ENCODE measurements around the gene CST9. TPM values are rescaled to one million over a fixed set of nuclear protein-coding genes. Genes with fewer than 3 reads are reported as not detected.

The CST9 gene
- total and polyA plus RNA-seq, 12 donors = not detected

- H3K9me3 ChIP-seq = no peaks in the 10 kb centered on the region
- H3K27me3 ChIP-seq = no peaks in the 10 kb centered on the region
- DNase-seq (no peak), ATAC-seq (no peak)
- 78 to 84% methylated on average over 11 of the region's 11 CpGs for WGBS, 2 donors
- H3K27ac ChIP-seq = peak overlapping the region in 2 of 10 donors; percentile 26 to 42
- no peak for TF ChIP-seq CTCF (IDR thresholded peaks at IDR 0.05)
- peaks cover 0 to 44% (median 16%) of the 10 kb centered on the region in 9 donors for H3K4me1 ChIP-seq
- H3K36me3 ChIP-seq = no peaks in the 10 kb centered on the region
- no peak overlapping the region for H3K4me3 ChIP-seq
- intact Hi-C loops (cut with DNase I) = no loop called here
These were observed 35.3 kb upstream of the CST9 start for GRCh38 chr20:23640671-23641667.

GRCh38 chr20:23640018-23640601, 34.4 kb upstream of the CST9 start:
- intact Hi-C loops (cut with DNase I) = no loop called here
- no peak for TF ChIP-seq CTCF (IDR thresholded peaks at IDR 0.05)
- Histone ChIP-seq H3K36me3 (peaks cover 0 to 5% (median 0%) of the 10 kb centered on the region in 9 donors), H3K4me1 (peaks cover 0 to 52% (median 25%) of the 10 kb centered on the region in 9 donors), H3K9me3 (no peaks in the 10 kb centered on the region), H3K27ac (no peak overlapping the region), H3K27me3 (no peaks in the 10 kb centered on the region), H3K4me3 (no peak overlapping the region)
- WGBS, 2 donors = 84 to 89% methylated on average over 8 of the region's 8 CpGs
- DNase-seq (no peak), ATAC-seq (no peak)

- Histone ChIP-seq H3K27ac (no peak overlapping the region), H3K4me3 (no peak overlapping the region), H3K4me1 (peaks cover 4 to 58% (median 30%) of the 10 kb centered on the region in 9 donors), H3K27me3 (no peaks in the 10 kb centered on the region), H3K9me3 (no peaks in the 10 kb centered on the region), H3K36me3 (peaks cover 0 to 10% (median 0%) of the 10 kb centered on the region in 9 donors)
- WGBS, 2 donors = 80 to 89% methylated on average over 8 of the region's 8 CpGs
- DNase-seq (no peak), ATAC-seq (no peak)
- intact Hi-C loops (cut with DNase I) = loop anchor here in 5 of 10 donors (10.0 kb wide), 3 partner anchors 65 to 285 kb away; partner anchors contain the start of genes GZF1 (in 2 of the 5) and NXT1 (in 2 of the 5)
- TF ChIP-seq CTCF (IDR thresholded peaks at IDR 0.05) = no peak
These were observed 33.8 kb upstream of the CST9 start for GRCh38 chr20:23639490-23639958.

GRCh38 chr20:23638309-23638708, 32.6 kb upstream of the CST9 start:
- Histone ChIP-seq H3K9me3 (no peaks in the 10 kb centered on the region), H3K36me3 (peaks cover 0 to 22% (median 5%) of the 10 kb centered on the region in 9 donors), H3K4me3 (no peak overlapping the region), H3K4me1 (peaks cover 5 to 62% (median 40%) of the 10 kb centered on the region in 9 donors), H3K27ac (peak overlapping the region in 2 of 10 donors; percentile 94 to 97), H3K27me3 (no peaks in the 10 kb centered on the region)
- ATAC-seq = no peak
- DNase-seq = no peak
- intact Hi-C loops (cut with DNase I) = loop anchor here in 5 of 10 donors (10.0 kb wide), 3 partner anchors 64 to 284 kb away; partner anchors contain the start of genes GZF1 (in 2 of the 5) and NXT1 (in 2 of the 5)
- no peak for TF ChIP-seq CTCF (IDR thresholded peaks at IDR 0.05)
- WGBS, 2 donors = 72 to 74% methylated on average over 9 of the region's 9 CpGs

All from heart right ventricle (tissue), 16 donors.